ENCODE data around the gene PPP1R15A.
"Not testable (repeated sequence)": the region's sequence is repeated elsewhere in the genome, so short reads cannot be mapped to it uniquely, and the experiment has no call there.

Gene PPP1R15A

DNA sequence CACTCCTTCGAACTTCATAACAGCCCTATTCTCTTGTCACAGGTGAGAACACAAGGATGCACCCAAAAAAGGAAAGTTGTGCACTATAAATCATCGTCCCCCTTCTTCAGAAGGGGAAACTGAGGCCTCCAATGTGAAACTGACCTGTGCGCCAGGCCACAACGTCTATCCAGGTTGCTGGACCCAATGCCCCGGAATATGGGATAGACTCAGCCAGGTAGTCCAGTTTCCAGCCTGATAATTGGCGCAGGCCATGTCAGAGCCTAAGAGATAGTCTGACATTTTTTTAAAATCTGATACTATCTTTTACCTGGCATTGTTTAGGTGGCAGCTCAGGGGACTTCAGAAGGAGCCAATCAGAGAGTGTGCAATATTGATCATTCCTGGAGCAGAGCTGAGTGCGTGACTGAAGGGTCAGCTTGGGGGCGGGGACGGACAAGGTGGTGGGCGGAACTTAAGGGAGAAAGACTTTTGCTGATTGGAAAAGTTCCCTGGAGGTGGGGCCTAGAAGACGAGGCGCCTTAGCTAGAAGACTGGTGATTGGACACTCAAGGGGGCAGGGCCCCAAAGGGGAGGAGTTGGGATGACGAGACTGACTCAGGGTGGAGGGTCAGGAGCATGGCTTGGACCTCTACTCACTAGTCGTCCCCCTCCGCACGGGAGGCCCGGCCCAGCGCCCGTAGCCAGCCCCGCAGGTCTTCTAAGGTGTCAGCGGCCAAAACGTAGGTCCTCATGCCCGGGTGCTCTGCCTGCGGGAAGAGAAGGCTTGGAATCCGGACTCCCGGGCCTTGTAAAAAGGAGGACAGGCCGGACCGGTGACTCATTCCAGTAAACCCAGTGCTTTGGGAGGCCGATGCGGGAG lies 12.3 kb upstream of the PPP1R15A start:
- H3K9me3 ChIP-seq (ENCODE audit: control insufficient read depth, low read length) = no peaks in the 10 kb centered on the region
- H3K27me3 ChIP-seq (replicated peaks; ENCODE audit: control insufficient read depth, insufficient read depth, low read length) = no peaks in the 10 kb centered on the region
- DNase-seq (ENCODE audit: low read depth) = no peak
- H3K36me3 ChIP-seq (ENCODE audit: control insufficient read depth, insufficient read depth, low read length, severe bottlenecking) = peaks cover 35% of the 10 kb centered on the region
- H3K9ac ChIP-seq (ENCODE audit: low read length) = no peak overlapping the region
- H3K4me1 ChIP-seq (ENCODE audit: control insufficient read depth, insufficient read depth, low read length) = no peaks in the 10 kb centered on the region
- H3K4me3 ChIP-seq (ENCODE audit: low read length) = no peak overlapping the region

DNA sequence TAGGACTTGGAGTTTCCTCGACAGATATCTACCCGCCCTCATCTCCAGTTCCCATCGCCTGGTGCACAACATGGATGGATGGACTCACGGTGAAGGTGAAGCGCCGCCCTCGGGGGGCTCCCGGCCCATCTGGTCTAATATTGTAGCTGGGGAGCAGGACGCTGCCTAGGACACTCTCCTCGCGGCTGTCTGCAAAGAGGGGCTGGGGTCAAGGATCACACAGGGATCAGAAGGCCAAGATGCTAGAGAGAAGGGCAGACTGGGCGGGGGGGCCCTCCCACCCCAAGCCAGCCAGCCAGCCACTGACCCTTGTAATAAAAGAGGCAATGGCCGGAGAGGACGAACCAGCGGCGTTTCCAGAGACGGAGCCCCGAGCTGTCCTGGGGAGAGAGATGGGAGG lies 10.9 kb upstream of the PPP1R15A start:
- Histone ChIP-seq H3K27me3 (replicated peaks; ENCODE audit: control insufficient read depth, insufficient read depth, low read length) (no peaks in the 10 kb centered on the region), H3K4me3 (ENCODE audit: low read length) (no peak overlapping the region), H3K9ac (ENCODE audit: low read length) (no peak overlapping the region), H3K4me1 (ENCODE audit: control insufficient read depth, insufficient read depth, low read length) (peaks cover under 1% of the 10 kb centered on the region), H3K36me3 (ENCODE audit: control insufficient read depth, insufficient read depth, low read length, severe bottlenecking) (peaks cover 37% of the 10 kb centered on the region), H3K9me3 (ENCODE audit: control insufficient read depth, low read length) (no peaks in the 10 kb centered on the region)
- no peak for DNase-seq (ENCODE audit: low read depth)

DNA sequence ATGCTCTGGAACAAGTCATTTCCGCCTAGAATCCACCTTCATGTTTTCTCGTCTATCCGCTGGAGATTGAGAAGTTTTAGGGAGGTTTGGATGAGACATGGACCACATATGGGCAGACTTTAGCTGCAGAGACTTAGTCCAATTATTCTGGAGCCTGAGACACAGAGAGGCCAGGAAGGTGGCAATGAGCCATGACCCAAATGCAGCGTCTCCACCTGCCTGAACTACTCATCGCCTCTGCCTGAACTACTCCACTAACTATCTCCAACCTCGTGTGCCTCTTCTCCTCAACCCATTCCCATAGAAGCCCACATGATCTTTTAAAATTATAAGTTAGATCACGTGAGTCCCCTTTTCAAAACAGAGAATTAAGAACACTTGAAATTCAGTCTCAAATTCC lies 9.4 kb upstream of the PPP1R15A start:
- no peak overlapping the region for H3K9ac ChIP-seq (ENCODE audit: low read length)
- H3K27me3 ChIP-seq (replicated peaks; ENCODE audit: control insufficient read depth, insufficient read depth, low read length) = no peaks in the 10 kb centered on the region
- DNase-seq (ENCODE audit: low read depth) = no peak
- H3K36me3 ChIP-seq (ENCODE audit: control insufficient read depth, insufficient read depth, low read length, severe bottlenecking) = peaks cover 37% of the 10 kb centered on the region
- H3K4me1 ChIP-seq (ENCODE audit: control insufficient read depth, insufficient read depth, low read length) = peaks cover 15% of the 10 kb centered on the region
- no peaks in the 10 kb centered on the region for H3K9me3 ChIP-seq (ENCODE audit: control insufficient read depth, low read length)
- no peak overlapping the region for H3K4me3 ChIP-seq (ENCODE audit: low read length)

DNA sequence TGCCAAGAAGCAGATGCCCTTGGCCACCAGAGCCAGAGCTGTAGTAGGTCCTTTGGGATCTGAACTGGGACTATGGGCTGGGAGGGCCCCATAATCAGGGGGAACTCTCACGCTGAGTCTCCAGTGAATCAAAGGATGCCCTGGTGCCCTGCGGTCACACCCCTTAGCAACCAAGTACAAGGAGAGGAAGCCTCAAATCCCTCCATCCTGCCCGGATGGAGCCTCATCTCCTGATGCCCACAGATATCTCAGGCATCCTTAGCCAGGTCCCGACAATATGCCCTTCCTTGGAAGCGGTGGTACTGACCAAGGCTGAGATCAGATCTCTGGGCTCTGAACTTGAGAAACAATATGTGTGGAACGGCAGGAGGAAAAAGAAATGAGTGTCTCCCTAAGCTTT lies 5.5 kb upstream of the PPP1R15A start:
- DNase-seq (ENCODE audit: low read depth) = no peak
- no peaks in the 10 kb centered on the region for H3K27me3 ChIP-seq (replicated peaks; ENCODE audit: control insufficient read depth, insufficient read depth, low read length)
- H3K4me3 ChIP-seq (ENCODE audit: low read length) = peak overlapping the region; percentile 84
- peaks cover 25% of the 10 kb centered on the region for H3K4me1 ChIP-seq (ENCODE audit: control insufficient read depth, insufficient read depth, low read length)
- H3K9ac ChIP-seq (ENCODE audit: low read length) = peak overlapping the region; percentile 89
- H3K9me3 ChIP-seq (ENCODE audit: control insufficient read depth, low read length) = no peaks in the 10 kb centered on the region
- H3K36me3 ChIP-seq (ENCODE audit: control insufficient read depth, insufficient read depth, low read length, severe bottlenecking) = peaks cover 13% of the 10 kb centered on the region

DNA sequence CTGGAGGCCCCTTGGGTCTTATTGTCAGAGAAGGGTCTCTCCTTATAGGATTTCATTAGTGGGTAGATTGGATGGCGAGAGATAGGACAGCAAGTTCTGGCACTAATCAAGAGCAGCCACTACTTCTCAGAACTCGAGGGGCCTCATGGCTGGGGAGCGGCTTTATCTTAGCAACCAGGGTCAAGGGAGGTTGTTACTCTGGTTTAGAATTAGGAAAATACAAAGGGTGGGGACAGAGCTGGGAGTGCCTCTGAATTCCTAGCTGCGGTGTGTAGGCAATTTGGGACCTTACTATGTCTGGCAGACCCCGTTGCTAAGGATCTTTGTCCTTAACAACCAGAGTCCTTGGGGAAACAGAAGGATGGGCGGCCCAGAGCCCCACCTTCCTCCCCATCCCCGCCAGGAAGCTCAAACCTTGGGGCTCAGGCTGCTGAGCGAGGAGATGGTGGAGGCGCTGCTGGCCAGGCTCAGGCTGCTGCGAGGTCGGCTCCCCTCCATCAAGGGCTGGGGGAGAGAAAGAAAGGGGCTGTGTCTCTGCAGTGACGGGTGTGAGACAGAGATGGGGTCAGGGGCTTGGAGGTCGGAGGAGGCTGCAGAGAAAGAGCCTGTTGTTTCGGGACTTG lies 5.0 kb upstream of the PPP1R15A start:
- H3K4me3 ChIP-seq (ENCODE audit: low read length) = peak overlapping the region; percentile 84

DNA sequence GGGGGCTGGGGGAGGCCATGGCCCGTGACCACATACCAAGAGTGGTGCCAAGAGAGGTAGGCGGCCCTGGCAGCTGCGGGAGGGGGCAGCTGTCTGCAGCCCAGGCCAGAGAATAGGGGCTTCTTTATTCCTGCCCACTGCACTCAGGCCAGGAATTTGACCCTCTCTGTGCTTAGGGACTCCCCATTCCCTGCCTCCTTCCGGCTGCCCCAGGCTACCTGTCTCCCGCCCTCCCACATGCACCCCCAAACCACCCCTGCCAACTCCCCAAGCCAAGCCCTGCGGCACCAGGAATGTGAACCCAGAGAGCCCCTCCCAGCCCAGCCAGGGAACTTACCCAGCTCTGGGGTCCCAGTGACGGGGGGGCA lies 4.5 kb upstream of the PPP1R15A start:
- peaks cover 25% of the 10 kb centered on the region for H3K4me1 ChIP-seq (ENCODE audit: control insufficient read depth, insufficient read depth, low read length)
- H3K9ac ChIP-seq (ENCODE audit: low read length) = peak overlapping the region; percentile 89
- no peaks in the 10 kb centered on the region for H3K9me3 ChIP-seq (ENCODE audit: control insufficient read depth, low read length)
- no peaks in the 10 kb centered on the region for H3K27me3 ChIP-seq (replicated peaks; ENCODE audit: control insufficient read depth, insufficient read depth, low read length)
- H3K36me3 ChIP-seq (ENCODE audit: control insufficient read depth, insufficient read depth, low read length, severe bottlenecking) = peaks cover 13% of the 10 kb centered on the region
- DNase-seq (ENCODE audit: low read depth) = no peak
- peak overlapping the region; percentile 84 for H3K4me3 ChIP-seq (ENCODE audit: low read length)

More for the DNA sequence above, 5.0 kb upstream of the PPP1R15A start:
- Histone ChIP-seq H3K9me3 (ENCODE audit: control insufficient read depth, low read length) (no peaks in the 10 kb centered on the region), H3K36me3 (ENCODE audit: control insufficient read depth, insufficient read depth, low read length, severe bottlenecking) (peaks cover 13% of the 10 kb centered on the region), H3K9ac (ENCODE audit: low read length) (peak overlapping the region; percentile 89), H3K4me1 (ENCODE audit: control insufficient read depth, insufficient read depth, low read length) (peaks cover 25% of the 10 kb centered on the region), H3K27me3 (replicated peaks; ENCODE audit: control insufficient read depth, insufficient read depth, low read length) (no peaks in the 10 kb centered on the region)
- DNase-seq (ENCODE audit: low read depth) = peak; percentile 46

DNA sequence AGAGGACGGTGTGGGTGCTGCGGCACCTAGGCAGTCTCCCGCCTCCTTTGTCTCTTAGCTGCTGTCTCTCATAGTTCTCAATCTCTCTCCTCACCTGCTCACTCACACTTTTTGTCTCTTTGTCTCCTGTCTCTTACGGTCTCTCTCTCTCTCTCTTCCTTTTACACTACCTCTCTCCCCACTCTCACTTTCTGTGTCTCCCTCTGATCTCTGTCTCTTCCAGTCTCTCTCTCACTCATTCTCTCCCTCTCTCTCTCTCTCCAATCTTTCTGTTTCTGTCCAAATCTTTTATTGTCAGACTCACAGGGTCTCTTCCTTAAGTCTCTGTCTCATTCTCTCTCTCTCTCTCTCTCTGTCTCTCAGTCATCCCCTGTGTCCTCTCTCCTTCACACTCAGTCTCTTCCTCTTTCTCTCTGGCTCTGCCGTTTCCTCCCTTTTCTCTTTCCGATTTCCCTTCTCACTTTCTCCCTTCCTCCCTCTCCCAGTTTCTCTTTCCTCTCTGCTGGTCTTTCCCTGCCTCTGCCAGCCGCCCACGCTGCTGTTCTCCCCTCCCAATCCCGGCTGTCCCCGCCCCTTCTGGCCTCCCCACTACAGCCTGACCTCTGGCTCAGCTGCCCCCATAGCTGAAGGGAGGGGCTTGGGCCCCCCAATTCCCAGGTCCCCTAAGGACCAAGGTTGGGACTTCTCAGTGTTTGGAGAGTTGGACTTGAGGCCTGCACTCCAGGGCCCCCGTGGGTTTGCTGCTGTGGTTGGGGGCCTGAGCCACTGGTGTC lies 3.9 kb upstream of the PPP1R15A start, which contains the start of gene PLEKHA4:
Gene PLEKHA4, minus strand, starts transcription at position 504 of the 773 bp plus-strand sequence. CDS start 997 bp downstream, outside the sequence.
- peak within 1 kb of the TSS; percentile 84 for H3K4me3 ChIP-seq (ENCODE audit: low read length)
- DNase-seq (ENCODE audit: low read depth) = peak; percentile 76
- no peaks in the 10 kb centered on the region for H3K27me3 ChIP-seq (replicated peaks; ENCODE audit: control insufficient read depth, insufficient read depth, low read length)
- H3K9ac ChIP-seq (ENCODE audit: low read length) = peak within 1 kb of the TSS; percentile 89
- H3K36me3 ChIP-seq (ENCODE audit: control insufficient read depth, insufficient read depth, low read length, severe bottlenecking) = peaks cover 15% of the 10 kb centered on the region
- H3K4me1 ChIP-seq (ENCODE audit: control insufficient read depth, insufficient read depth, low read length) = peaks cover 26% of the 10 kb centered on the region
- H3K9me3 ChIP-seq (ENCODE audit: control insufficient read depth, low read length) = no peaks in the 10 kb centered on the region

DNA sequence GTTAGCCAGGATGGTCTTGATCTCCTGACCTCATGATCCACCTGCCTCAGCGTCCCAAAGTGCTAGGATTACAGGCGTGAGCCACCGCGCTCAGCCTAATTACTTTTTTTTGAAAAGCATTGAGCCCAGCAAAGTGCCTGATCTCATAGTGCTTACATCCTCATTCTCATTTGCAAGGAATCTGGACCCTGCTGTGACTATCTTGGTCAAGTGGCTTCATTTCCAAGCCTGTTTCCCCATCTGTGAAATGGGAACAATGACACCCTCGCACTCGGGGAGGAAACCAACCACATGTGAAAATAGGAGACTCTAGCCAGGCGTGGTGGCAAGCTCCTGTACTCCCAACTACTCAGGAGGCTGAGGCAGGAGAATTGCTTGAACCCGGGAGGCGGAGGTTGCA lies 2.2 kb upstream of the PPP1R15A start:
- Histone ChIP-seq H3K9ac (ENCODE audit: low read length) (no peak overlapping the region), H3K4me3 (ENCODE audit: low read length) (no peak overlapping the region), H3K27me3 (replicated peaks; ENCODE audit: control insufficient read depth, insufficient read depth, low read length) (no peaks in the 10 kb centered on the region), H3K9me3 (ENCODE audit: control insufficient read depth, low read length) (no peaks in the 10 kb centered on the region), H3K4me1 (ENCODE audit: control insufficient read depth, insufficient read depth, low read length) (peaks cover 34% of the 10 kb centered on the region), H3K36me3 (ENCODE audit: control insufficient read depth, insufficient read depth, low read length, severe bottlenecking) (peaks cover 20% of the 10 kb centered on the region)
- no peak for DNase-seq (ENCODE audit: low read depth)

DNA sequence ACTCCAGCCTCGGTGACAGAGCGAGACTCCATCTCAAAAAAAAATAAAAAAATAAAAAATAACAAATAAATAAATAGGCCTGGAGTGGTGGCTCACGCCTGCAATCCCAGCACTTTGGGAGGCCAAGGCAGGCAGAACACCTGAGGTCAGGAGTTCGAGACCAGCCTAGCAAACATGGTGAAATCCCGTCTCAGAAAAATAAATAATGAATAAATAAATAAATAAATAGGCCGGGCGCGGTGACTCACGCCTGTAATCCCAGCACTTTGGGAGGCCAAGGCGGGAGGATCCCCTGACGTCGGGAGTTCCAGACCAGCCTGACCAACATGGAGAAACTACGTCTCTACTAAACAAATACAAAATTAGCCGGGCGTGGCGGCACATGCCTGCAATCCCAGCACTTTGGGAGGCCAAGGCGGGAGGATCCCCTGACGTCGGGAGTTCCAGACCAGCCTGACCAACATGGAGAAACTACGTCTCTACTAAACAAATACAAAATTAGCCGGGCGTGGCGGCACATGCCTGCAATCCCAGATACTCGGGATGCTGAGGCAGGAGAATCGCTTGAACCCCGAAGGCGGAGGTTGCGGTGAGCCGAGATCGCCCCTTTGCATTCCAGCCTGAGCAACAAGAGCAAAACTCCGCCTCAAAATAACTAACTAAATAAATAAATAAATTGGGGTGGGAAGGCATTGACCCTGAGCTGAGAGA lies 595 bp upstream of the PPP1R15A start:
- not testable (repeated sequence) for H3K27me3 ChIP-seq (replicated peaks; ENCODE audit: control insufficient read depth, insufficient read depth, low read length); DNase-seq (ENCODE audit: low read depth); H3K9me3 ChIP-seq (ENCODE audit: control insufficient read depth, low read length)
- H3K4me1 ChIP-seq (ENCODE audit: control insufficient read depth, insufficient read depth, low read length) = peaks cover 42% of the 10 kb centered on the region
- peaks cover 33% of the 10 kb centered on the region for H3K36me3 ChIP-seq (ENCODE audit: control insufficient read depth, insufficient read depth, low read length, severe bottlenecking)
- H3K4me3 ChIP-seq (ENCODE audit: low read length) = peak overlapping the region; percentile 100
- H3K9ac ChIP-seq (ENCODE audit: low read length) = peak overlapping the region; percentile 100

DNA sequence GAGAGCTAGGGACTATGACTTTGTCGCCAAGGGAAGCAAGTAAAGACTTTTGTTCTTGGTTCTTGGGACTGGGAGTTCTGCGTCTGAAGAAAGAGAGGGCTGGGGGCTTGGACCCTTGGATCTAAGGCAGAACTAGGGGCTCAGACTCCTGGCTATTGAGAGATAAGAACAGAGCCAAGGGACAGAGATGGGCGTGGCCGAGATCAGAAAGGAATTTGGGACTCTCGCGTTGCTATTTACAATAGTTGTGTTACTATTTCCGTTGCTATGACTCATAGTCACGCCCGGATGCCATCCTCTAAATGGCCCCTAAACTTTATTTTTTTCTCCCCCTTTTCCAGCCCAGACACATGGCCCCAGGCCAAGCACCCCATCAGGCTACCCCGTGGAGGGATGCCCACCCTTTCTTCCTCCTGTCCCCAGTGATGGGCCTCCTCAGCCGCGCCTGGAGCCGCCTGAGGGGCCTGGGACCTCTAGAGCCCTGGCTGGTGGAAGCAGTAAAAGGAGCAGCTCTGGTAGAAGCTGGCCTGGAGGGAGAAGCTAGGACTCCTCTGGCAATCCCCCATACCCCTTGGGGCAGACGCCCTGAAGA lies 759 bp downstream of the PPP1R15A start:
- peaks cover 34% of the 10 kb centered on the region for H3K4me1 ChIP-seq (ENCODE audit: control insufficient read depth, insufficient read depth, low read length)
- no peaks in the 10 kb centered on the region for H3K27me3 ChIP-seq (replicated peaks; ENCODE audit: control insufficient read depth, insufficient read depth, low read length)
- H3K9me3 ChIP-seq (ENCODE audit: control insufficient read depth, low read length) = no peaks in the 10 kb centered on the region
- DNase-seq (ENCODE audit: low read depth) = peak; percentile 96
- peak overlapping the region; percentile 100 for H3K9ac ChIP-seq (ENCODE audit: low read length)
- peaks cover 46% of the 10 kb centered on the region for H3K36me3 ChIP-seq (ENCODE audit: control insufficient read depth, insufficient read depth, low read length, severe bottlenecking)
- H3K4me3 ChIP-seq (ENCODE audit: low read length) = peak overlapping the region; percentile 100

All from adipocyte (in vitro differentiated cells).